HL-60 (cell line): ENCODE measurements around the gene NTRK2.

Experiments
- DNase-seq, 2 experiments: peaks; one replicate each; pipeline ENCODE4 v3.0.0-alpha.2; 2010 to 2020; ENCODE audit warnings: low read depth in 1 of 2, low spot score in 1 of 2
- H3K27ac ChIP-seq: fragments of 250-450 bp; sonication (Bioruptor Pico); replicated peaks from 2 replicates; pipeline ENCODE4 v1.5.1; 2020; ENCODE audit warnings: mild to moderate bottlenecking, moderate library complexity
- H3K27me3 ChIP-seq: fragments of 250-450 bp; sonication (Bioruptor Pico); 2 replicates; pipeline ENCODE4 v1.5.1; 2021; ENCODE audit warnings: mild to moderate bottlenecking, moderate library complexity; ENCODE audit not compliant: insufficient read depth, poor library complexity, severe bottlenecking
- H3K4me3 ChIP-seq: replicated peaks from 2 replicates; pipeline ENCODE4 v1.5.1; 2011; ENCODE audit warnings: mild to moderate bottlenecking, control low read depth, low read length; ENCODE audit not compliant: insufficient read depth
- CTCF ChIP-seq: IDR thresholded peaks from one replicate; pipeline ENCODE4 v1.5.1; 2011; ENCODE audit warnings: low read length, control low read depth, inconsistent platforms; ENCODE audit not compliant: insufficient read depth
- GABPA ChIP-seq: IDR thresholded peaks from 2 replicates; pipeline ENCODE4 v1.6.1; 2012; ENCODE audit warnings: low read depth
- POLR2AphosphoS5 ChIP-seq: IDR thresholded peaks from 2 replicates; pipeline ENCODE4 v1.6.1; 2012; ENCODE audit warnings: low read depth
- SPI1 ChIP-seq: IDR thresholded peaks from 2 replicates; pipeline ENCODE4 v1.6.1; 2012; ENCODE audit warnings: low read depth, mild to moderate bottlenecking, borderline replicate concordance
- TF ChIP-seq, protein P1 (sequence below): IDR thresholded peaks from 2 replicates; pipeline ENCODE4 v1.6.1; 2012; ENCODE audit warnings: low read depth; ENCODE audit not compliant: insufficient replicate concordance

Gene NTRK2

DNA sequence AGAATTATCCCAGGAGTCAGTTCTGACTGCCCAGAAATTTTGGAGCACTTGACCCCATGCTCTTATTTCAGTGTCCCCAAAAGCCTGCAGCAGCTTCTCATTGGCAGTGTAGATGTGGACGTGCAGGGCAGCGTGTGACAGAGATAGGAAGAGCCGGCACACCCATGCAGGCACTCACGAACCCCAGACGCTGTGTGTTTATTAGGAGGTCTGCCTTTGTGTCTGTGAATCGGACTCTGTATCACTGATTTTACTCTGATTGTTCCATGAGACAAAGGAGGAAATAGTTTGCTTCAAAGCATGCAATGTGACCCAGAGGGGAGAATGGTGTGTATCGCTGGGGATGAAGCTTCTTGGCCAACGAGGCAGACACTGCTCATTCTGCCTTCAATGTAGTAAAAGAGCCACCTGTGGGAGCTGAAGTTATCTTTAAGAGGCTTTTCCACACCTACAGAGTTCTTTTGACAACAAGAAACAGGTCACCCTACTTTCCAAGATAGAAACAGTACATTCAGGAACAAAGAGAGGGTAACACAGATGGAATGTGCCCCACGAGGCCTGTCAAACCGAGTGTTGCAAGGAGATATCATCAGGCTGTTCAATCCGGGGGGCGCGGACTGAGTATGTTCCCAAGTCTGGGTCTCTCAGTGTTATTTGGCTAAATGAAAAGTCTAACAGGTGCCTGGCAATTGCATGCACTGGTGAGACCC lies 224.0 kb downstream of the NTRK2 start:
- DNase-seq: no peak
- Histone ChIP-seq H3K4me3 (no peak overlapping the region), H3K27me3 (no peaks in the 10 kb centered on the region), H3K27ac (no peak overlapping the region)
- TF ChIP-seq SPI1 (no peak), POLR2AphosphoS5 (no peak), CTCF (no peak), GABPA (no peak)
- TF ChIP-seq, protein P1, sequence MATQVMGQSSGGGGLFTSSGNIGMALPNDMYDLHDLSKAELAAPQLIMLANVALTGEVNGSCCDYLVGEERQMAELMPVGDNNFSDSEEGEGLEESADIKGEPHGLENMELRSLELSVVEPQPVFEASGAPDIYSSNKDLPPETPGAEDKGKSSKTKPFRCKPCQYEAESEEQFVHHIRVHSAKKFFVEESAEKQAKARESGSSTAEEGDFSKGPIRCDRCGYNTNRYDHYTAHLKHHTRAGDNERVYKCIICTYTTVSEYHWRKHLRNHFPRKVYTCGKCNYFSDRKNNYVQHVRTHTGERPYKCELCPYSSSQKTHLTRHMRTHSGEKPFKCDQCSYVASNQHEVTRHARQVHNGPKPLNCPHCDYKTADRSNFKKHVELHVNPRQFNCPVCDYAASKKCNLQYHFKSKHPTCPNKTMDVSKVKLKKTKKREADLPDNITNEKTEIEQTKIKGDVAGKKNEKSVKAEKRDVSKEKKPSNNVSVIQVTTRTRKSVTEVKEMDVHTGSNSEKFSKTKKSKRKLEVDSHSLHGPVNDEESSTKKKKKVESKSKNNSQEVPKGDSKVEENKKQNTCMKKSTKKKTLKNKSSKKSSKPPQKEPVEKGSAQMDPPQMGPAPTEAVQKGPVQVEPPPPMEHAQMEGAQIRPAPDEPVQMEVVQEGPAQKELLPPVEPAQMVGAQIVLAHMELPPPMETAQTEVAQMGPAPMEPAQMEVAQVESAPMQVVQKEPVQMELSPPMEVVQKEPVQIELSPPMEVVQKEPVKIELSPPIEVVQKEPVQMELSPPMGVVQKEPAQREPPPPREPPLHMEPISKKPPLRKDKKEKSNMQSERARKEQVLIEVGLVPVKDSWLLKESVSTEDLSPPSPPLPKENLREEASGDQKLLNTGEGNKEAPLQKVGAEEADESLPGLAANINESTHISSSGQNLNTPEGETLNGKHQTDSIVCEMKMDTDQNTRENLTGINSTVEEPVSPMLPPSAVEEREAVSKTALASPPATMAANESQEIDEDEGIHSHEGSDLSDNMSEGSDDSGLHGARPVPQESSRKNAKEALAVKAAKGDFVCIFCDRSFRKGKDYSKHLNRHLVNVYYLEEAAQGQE: no peak

- H3K27me3 ChIP-seq: no peaks in the 10 kb centered on the region
- no peak overlapping the region for H3K27ac ChIP-seq
- TF ChIP-seq GABPA (no peak), CTCF (no peak), POLR2AphosphoS5 (no peak), SPI1 (no peak)
- TF ChIP-seq, protein P1: no peak
- no peak for DNase-seq
- no peak overlapping the region for H3K4me3 ChIP-seq
Observed at GRCh38 chr9:84894859-84895258, 225.3 kb downstream of the NTRK2 start.

DNA sequence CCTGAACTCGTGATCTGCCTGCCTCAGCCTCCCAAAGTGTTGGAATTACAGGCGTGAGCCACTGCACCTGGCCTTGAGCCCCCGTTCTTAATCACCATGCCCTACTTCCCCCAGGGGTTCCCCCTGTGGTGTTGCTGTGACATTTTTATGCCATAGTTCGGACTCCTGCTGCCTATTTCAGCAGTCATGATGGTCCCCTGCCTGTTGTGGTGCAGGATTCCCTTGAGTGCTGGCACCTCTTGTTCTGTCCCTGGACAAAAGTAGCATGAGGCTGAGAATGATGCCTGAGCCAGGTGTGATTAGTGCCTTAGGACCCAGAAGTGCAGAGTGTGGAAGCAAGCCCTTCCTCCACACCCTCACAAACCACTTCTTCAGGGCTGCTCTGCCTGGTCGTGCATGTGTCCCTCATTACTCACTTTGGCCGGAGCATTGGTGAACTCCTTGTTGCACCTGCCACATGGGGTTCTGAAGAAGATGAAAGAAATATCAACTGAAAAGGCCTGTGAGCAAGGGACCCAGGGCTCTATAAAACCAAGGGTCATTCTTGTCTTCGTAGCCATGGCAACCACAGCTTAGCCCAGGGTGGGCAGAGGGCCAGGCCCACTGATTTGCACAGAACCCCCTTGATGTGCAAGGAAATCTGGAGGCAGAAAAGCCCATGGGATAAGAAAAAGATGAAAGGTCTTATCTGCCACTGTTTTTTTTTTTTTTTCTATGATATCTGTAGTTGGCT lies 228.0 kb downstream of the NTRK2 start:
- Histone ChIP-seq H3K27ac (no peak overlapping the region), H3K27me3 (no peaks in the 10 kb centered on the region), H3K4me3 (no peak overlapping the region)
- DNase-seq: no peak
- TF ChIP-seq, protein P1: no peak
- TF ChIP-seq GABPA: no peak
- TF ChIP-seq POLR2AphosphoS5: no peak
- no peak for TF ChIP-seq SPI1
- TF ChIP-seq CTCF: no peak
